ENCODE measurements around the gene GAS5.

GAS5 gene

GRCh38 chr1:173870252-173871075 is 2.7 kb upstream of the GAS5 start:
- ChIA-PET CTCF (interaction anchor here (1.2 kb wide), 1 partner anchor 282 kb away, joined by 4 read pairs; no protein-coding TSS in a partner anchor), POLR2A (interaction anchor here (0.5 to 1.0 kb wide), 3 partner anchors 9 to 1142 kb away, joined by 3 to 5 read pairs (median 4); no protein-coding TSS in a partner anchor)
- peak; percentile 74 to 96 (median 89) for DNase-seq
- no peaks in the 10 kb centered on the region for H3K9me3 ChIP-seq (ENCODE audit: control extremely low read depth in 1 of 5, control insufficient read depth in 4 of 5, insufficient read depth in 2 of 5, low read depth in 1 of 5, low read length in 4 of 5)
- H3K4me3 ChIP-seq (ENCODE audit: control insufficient read depth in 1 of 7, extremely low read depth in 1 of 7, insufficient read depth in 4 of 7, low read depth in 2 of 7, low read length in 6 of 7): peak overlapping the region in 4 of 7 experiments; percentile 11 to 99 (median 36)
- peaks cover 23 to 60% (median 34%) of the 10 kb centered on the region in 4 experiments for H3K4me1 ChIP-seq (ENCODE audit: control extremely low read depth in 1 of 4, control insufficient read depth in 4 of 4, insufficient read depth in 4 of 4, low read length in 3 of 4)
- peaks cover 1 to 19% (median 11%) of the 10 kb centered on the region in 4 experiments for H3K36me3 ChIP-seq (ENCODE audit: control insufficient read depth in 4 of 4, insufficient read depth in 4 of 4, low read length in 3 of 4)
- 55% methylated on average over 14 of the region's 15 CpGs for WGBS (ENCODE audit: insufficient coverage)
- H3K27ac ChIP-seq (ENCODE audit: insufficient read depth in 1 of 2, low read depth in 1 of 2, low read length in 2 of 2, poor library complexity in 1 of 2, severe bottlenecking in 2 of 2): peak overlapping the region; percentile 40 to 88
- no peaks in the 10 kb centered on the region for H3K27me3 ChIP-seq (replicated peaks in 2 of 5; ENCODE audit: control insufficient read depth in 4 of 5, insufficient read depth in 5 of 5, low read length in 4 of 5)

DNA sequence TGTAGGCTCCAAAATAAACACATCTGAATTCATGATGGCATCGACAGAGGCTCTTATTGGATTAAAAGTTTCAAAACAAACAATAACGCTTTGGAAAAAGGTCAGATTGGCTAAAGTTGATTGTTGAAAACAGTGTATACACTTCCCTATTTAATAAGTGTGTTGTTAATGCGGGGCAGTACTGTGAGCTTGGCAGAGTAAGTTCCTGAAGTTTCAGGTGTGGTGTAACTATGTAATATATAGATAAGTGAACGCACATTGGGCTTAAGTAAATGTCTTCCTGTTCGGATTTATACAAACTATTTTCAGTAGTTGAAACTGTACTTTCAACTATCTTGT is 1.2 kb upstream of the GAS5 start:
- POLR2A ChIA-PET: interaction anchor here (0.6 to 1.5 kb wide), 4 partner anchors 44 to 154 kb away, joined by 3 to 6 read pairs (median 5); partner anchors contain the start of genes CENPL and RC3H1
- CTCF ChIA-PET: interaction anchor here (1.2 to 1.7 kb wide), 2 partner anchors 205 to 1124 kb away, joined by 3 to 6 read pairs; no protein-coding TSS in a partner anchor
- Histone ChIP-seq H3K4me3 (ENCODE audit: control insufficient read depth in 1 of 7, extremely low read depth in 1 of 7, insufficient read depth in 4 of 7, low read depth in 2 of 7, low read length in 6 of 7) (peak overlapping the region; percentile 40 to 99 (median 95)), H3K27me3 (replicated peaks in 2 of 5; ENCODE audit: control insufficient read depth in 4 of 5, insufficient read depth in 5 of 5, low read length in 4 of 5) (no peaks in the 10 kb centered on the region), H3K27ac (ENCODE audit: insufficient read depth in 1 of 2, low read depth in 1 of 2, low read length in 2 of 2, poor library complexity in 1 of 2, severe bottlenecking in 2 of 2) (peak overlapping the region; percentile 75 to 88), H3K9me3 (ENCODE audit: control extremely low read depth in 1 of 5, control insufficient read depth in 4 of 5, insufficient read depth in 2 of 5, low read depth in 1 of 5, low read length in 4 of 5) (no peaks in the 10 kb centered on the region), H3K4me1 (ENCODE audit: control extremely low read depth in 1 of 4, control insufficient read depth in 4 of 4, insufficient read depth in 4 of 4, low read length in 3 of 4) (peaks cover 27 to 71% (median 42%) of the 10 kb centered on the region in 4 experiments), H3K36me3 (ENCODE audit: control insufficient read depth in 4 of 4, insufficient read depth in 4 of 4, low read length in 3 of 4) (peaks cover 6 to 34% (median 22%) of the 10 kb centered on the region in 4 experiments)
- WGBS (ENCODE audit: insufficient coverage): 0% methylated on average over 1 of the region's 5 CpGs
- DNase-seq: peak in 2 of 3 donors; percentile 67 to 76

DNA sequence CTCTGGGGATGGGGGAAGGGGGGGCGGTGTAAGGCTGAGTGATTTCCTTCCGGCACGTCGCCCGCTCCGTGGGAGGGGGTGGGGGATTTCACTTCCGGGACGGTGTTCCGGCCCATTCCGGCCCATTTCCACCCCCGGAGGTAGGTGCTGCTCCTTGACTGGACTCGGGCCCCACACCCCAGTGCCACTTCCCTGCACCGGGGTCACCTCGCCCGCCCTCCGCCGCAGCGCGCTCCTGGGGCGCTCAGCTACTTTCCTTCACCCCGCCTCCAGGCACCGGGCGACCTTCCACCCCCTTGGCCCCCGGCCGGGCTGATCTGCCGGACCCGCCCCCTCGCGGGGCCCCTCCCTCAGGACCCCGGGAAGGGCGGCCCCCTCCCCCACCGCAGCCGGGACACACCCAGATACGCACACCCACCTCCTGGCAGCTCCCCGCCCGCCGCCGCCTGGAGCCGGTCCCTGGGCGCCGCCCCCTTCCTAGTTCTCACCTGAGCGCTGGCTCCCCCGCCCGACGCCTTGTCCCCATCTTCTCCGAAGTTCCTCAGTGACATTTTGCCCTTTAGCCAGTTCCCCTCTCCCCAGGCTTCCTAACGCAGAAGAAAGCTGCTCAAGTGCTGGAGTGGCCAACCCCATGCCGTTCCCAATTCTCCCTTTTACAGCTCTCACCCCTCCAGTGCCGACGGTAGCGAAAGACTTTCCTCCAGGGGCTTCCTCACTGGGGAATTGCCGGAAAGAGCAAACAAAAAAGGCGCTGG is 654 bp upstream of the GAS5 start, which contains the start of gene ZBTB37:
ZBTB37 (plus strand) TSS at position 115 of the 755 bp plus-strand sequence. CDS start 1,846 bp downstream, outside the sequence.
- WGBS (ENCODE audit: insufficient coverage): 0% methylated on average over 33 of the region's 53 CpGs
- Histone ChIP-seq H3K36me3 (ENCODE audit: control insufficient read depth in 4 of 4, insufficient read depth in 4 of 4, low read length in 3 of 4) (peaks cover 7 to 40% (median 25%) of the 10 kb centered on the region in 4 experiments), H3K4me1 (ENCODE audit: control extremely low read depth in 1 of 4, control insufficient read depth in 4 of 4, insufficient read depth in 4 of 4, low read length in 3 of 4) (peaks cover 27 to 71% (median 42%) of the 10 kb centered on the region in 4 experiments), H3K27ac (ENCODE audit: insufficient read depth in 1 of 2, low read depth in 1 of 2, low read length in 2 of 2, poor library complexity in 1 of 2, severe bottlenecking in 2 of 2) (peak within 1 kb of the TSS; percentile 75 to 88), H3K9me3 (ENCODE audit: control extremely low read depth in 1 of 5, control insufficient read depth in 4 of 5, insufficient read depth in 2 of 5, low read depth in 1 of 5, low read length in 4 of 5) (no peaks in the 10 kb centered on the region), H3K4me3 (ENCODE audit: control insufficient read depth in 1 of 7, extremely low read depth in 1 of 7, insufficient read depth in 4 of 7, low read depth in 2 of 7, low read length in 6 of 7) (peak within 1 kb of the TSS; percentile 70 to 99 (median 95)), H3K27me3 (replicated peaks in 2 of 5; ENCODE audit: control insufficient read depth in 4 of 5, insufficient read depth in 5 of 5, low read length in 4 of 5) (no peaks in the 10 kb centered on the region)
- DNase-seq: peak in 2 of 3 donors; percentile 76 to 88
- ChIA-PET POLR2A (interaction anchor here (0.6 to 1.5 kb wide), 8 partner anchors 43 to 1143 kb away, joined by 3 to 6 read pairs (median 3); partner anchors contain the start of genes CENPL and RC3H1), CTCF (interaction anchor here (0.6 to 1.7 kb wide), 4 partner anchors 206 to 1124 kb away, joined by 3 to 6 read pairs (median 3); no protein-coding TSS in a partner anchor)

DNA sequence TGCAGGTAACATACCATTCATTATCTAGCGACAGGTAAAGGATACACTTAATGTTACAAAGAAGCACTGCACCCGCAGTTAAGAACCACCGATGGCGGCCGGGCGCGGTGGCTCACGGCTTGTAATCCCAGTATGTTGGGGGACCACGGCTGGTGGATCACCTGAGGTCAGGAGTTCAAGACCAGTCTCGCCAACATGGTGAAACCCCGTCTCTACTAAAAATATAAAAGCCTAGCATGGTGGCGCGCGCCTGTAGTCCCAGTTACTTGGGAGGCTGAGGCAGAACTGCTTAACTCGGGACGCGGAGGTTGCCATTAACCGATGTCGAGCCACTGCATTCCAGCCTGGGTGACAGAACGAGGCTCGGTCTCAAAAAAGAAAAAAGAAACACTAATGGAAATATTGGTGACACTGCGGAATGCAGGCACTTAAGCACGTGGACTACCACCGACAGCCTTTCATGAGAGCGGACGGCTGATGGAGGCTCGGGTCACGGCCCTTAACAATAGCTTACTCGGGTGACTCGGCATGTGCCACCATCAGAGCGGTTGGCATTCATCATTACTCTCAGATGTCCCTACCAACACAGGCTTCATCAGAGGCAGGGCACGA is 542 bp downstream of the GAS5 start:
- POLR2A ChIA-PET: interaction anchor here (0.7 to 1.2 kb wide), 3 partner anchors 39 to 1142 kb away, joined by 3 read pairs; partner anchors contain the start of gene PRDX6
- Histone ChIP-seq H3K9me3 (ENCODE audit: control extremely low read depth in 1 of 5, control insufficient read depth in 4 of 5, insufficient read depth in 2 of 5, low read depth in 1 of 5, low read length in 4 of 5) (no peaks in the 10 kb centered on the region), H3K27me3 (replicated peaks in 2 of 5; ENCODE audit: control insufficient read depth in 4 of 5, insufficient read depth in 5 of 5, low read length in 4 of 5) (no peaks in the 10 kb centered on the region), H3K27ac (ENCODE audit: insufficient read depth in 1 of 2, low read depth in 1 of 2, low read length in 2 of 2, poor library complexity in 1 of 2, severe bottlenecking in 2 of 2) (peak overlapping the region; percentile 75 to 88), H3K36me3 (ENCODE audit: control insufficient read depth in 4 of 4, insufficient read depth in 4 of 4, low read length in 3 of 4) (peaks cover 16 to 49% (median 32%) of the 10 kb centered on the region in 4 experiments), H3K4me3 (ENCODE audit: control insufficient read depth in 1 of 7, extremely low read depth in 1 of 7, insufficient read depth in 4 of 7, low read depth in 2 of 7, low read length in 6 of 7) (peak overlapping the region; percentile 70 to 99 (median 95)), H3K4me1 (ENCODE audit: control extremely low read depth in 1 of 4, control insufficient read depth in 4 of 4, insufficient read depth in 4 of 4, low read length in 3 of 4) (peaks cover 27 to 65% (median 42%) of the 10 kb centered on the region in 4 experiments)
- CTCF ChIA-PET: interaction anchor here (1.0 kb wide), 1 partner anchor 437 kb away, joined by 3 read pairs; no protein-coding TSS in a partner anchor
- WGBS (ENCODE audit: insufficient coverage): 3% methylated on average over 30 of the region's 32 CpGs
- DNase-seq: no peak

- peaks cover 16 to 49% (median 32%) of the 10 kb centered on the region in 4 experiments for H3K36me3 ChIP-seq (ENCODE audit: control insufficient read depth in 4 of 4, insufficient read depth in 4 of 4, low read length in 3 of 4)
- peaks cover 24 to 59% (median 42%) of the 10 kb centered on the region in 4 experiments for H3K4me1 ChIP-seq (ENCODE audit: control extremely low read depth in 1 of 4, control insufficient read depth in 4 of 4, insufficient read depth in 4 of 4, low read length in 3 of 4)
Measured at GRCh38 chr1:173866413-173867115, 1.2 kb downstream of the GAS5 start.

More at GRCh38 chr1:173866413-173867115, 1.2 kb downstream of the GAS5 start:
- 20% methylated on average over 1 of the region's 2 CpGs for WGBS (ENCODE audit: insufficient coverage)
- no peaks in the 10 kb centered on the region for H3K27me3 ChIP-seq (replicated peaks in 2 of 5; ENCODE audit: control insufficient read depth in 4 of 5, insufficient read depth in 5 of 5, low read length in 4 of 5)
- CTCF ChIA-PET: interaction anchor here (1.2 kb wide), 1 partner anchor 41 kb away, joined by 3 read pairs; no protein-coding TSS in a partner anchor
- no peaks in the 10 kb centered on the region for H3K9me3 ChIP-seq (ENCODE audit: control extremely low read depth in 1 of 5, control insufficient read depth in 4 of 5, insufficient read depth in 2 of 5, low read depth in 1 of 5, low read length in 4 of 5)
- DNase-seq: no peak
- H3K27ac ChIP-seq (ENCODE audit: insufficient read depth in 1 of 2, low read depth in 1 of 2, low read length in 2 of 2, poor library complexity in 1 of 2, severe bottlenecking in 2 of 2): peak overlapping the region; percentile 75 to 88
- H3K4me3 ChIP-seq (ENCODE audit: control insufficient read depth in 1 of 7, extremely low read depth in 1 of 7, insufficient read depth in 4 of 7, low read depth in 2 of 7, low read length in 6 of 7): peak overlapping the region in 6 of 7 experiments; percentile 86 to 99 (median 96)
- POLR2A ChIA-PET: no interaction called here
